GM18517 (cell line): ENCODE measurements around the gene ST7.

Experiments
- ATAC-seq: cut with Tn5 transposase; IDR thresholded peaks from one replicate; pipeline ENCODE4 v1.9.1; 2021; ENCODE audit warnings: mild to moderate bottlenecking, moderate library complexity; ENCODE audit not compliant: unreplicated experiment

The ST7 gene

GRCh38 chr7:117143066-117143465 is 189.8 kb downstream of the ST7 start:
- no peak for ATAC-seq

DNA sequence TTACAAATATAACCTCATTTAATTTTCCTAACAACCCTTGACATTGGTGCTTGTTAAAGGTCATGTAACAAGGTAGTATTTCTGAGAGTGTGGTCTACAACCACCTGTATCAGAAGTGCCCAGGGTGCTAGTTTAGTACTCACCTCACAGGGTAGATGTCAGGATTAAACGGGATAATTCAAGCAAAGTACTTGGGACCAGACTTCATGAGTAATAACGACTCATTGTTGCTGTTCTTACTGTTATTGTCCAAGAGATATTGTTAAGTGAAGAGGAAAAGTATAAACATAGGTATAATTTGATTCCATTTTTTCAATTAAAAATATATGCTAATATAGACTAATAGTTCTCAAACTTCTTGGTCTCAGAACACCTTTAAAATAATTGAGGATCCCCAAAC is 190.3 kb downstream of the ST7 start:
- ATAC-seq, result no peak

DNA sequence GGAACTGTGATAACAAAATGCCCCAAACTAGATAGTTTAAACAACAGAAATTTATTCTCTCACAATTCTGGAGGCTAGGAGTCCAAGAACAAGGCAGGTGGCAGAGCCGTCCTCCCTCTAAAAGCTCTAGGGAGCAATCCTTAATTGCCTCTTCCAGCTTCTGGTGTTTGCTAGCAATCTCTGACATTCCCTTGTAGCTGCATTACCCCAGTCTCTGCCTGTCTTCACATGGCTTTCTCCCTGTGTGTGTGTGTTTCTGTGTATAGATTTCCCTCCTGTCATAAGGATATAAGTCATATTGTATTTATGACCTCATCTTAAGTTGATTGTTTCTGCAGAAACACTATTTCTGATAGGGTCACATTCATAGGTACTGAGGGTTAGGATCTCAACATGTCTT is 192.0 kb downstream of the ST7 start:
- ATAC-seq, result no peak

DNA sequence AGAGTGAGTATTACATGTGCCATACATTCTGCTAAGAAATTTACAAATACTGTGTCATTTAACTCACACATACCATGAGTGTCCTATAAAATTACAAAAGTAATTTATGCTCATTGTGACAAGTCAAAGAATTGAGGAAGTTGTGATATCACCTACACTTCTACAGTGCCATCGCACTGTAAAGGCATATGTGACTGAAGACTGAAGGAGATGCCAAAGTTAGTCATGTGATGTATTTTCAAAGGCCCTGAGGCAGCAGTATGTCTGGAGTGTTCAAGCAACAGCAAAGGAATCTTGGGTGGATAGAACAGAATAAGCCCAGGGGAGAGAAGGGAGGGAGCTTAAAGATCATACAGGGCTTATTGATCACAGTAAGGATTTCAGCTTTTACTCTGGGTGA is 192.8 kb downstream of the ST7 start:
- no peak for ATAC-seq

DNA sequence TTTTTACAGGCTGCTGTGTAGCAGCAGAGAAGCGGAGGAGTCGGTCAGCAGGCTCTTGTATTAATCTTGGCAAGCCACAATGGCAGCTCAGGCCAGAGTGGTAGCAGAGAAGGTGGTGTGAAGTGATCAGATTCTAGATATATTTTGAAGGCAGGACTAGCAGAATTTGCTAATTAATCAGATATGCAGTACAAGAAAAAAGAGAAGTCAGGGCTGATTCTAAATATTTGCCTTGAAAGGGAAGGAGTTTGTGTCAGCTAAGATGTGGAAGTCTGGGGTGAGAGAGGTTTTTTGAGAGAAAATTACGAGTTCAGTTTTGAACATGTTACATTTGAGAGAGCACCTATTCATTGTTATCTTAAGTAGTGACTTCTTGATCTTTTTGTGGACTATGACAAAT is 193.2 kb downstream of the ST7 start:
- no peak for ATAC-seq

- no peak for ATAC-seq
Measured at GRCh38 chr7:117148971-117149370, 195.7 kb downstream of the ST7 start.

GRCh38 chr7:117149692-117150091 is 196.4 kb downstream of the ST7 start:
- no peak for ATAC-seq

GRCh38 chr7:117152213-117153007 is 199.1 kb downstream of the ST7 start:
- ATAC-seq, result no peak

DNA sequence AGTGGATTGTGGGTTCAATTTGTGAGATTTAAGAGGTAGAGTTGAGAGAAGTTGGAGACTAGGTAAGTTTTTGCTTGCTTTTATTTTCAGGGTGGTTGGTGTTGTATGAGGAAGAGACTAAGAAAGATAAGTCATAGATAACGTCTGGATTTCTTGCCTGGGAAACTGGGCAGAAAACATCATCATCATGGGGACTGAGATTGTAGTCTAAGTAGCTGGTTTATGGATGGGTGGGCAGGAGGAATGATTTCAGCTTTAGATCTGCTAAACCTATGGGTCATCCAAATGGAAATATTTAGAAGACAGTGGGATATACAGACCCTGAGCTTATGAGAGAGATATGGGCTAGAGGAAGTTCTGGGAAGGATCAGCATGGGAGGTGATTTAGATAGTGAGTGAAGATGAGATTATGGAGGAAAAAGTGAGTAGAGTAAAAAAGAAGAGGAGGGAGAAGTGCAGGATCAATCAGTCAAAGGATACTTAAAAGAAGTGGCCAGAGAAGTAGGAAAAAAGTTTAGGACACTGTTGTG is 199.8 kb downstream of the ST7 start:
- no peak for ATAC-seq

DNA sequence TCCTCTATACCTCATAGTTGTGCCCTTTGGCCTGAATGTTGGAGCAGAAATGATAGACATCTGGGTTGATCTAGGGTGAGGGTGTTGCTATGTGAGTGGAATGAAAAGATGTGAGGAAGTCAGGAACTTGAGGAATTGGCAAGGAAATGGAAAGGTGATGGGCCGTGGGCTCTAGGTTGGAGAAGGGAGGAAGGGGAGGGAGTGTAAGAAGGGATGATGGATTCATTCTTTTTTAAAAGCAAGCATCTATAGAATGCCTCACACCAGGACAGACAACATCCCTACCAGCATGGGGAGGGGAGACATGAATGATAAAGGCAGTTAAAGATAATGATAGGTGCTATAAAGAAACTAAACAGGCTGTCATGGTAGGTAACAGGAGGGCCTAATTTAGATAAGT is 201.4 kb downstream of the ST7 start:
- no peak for ATAC-seq

GRCh38 chr7:117155694-117156093 is 202.4 kb downstream of the ST7 start:
- ATAC-seq, result no peak

DNA sequence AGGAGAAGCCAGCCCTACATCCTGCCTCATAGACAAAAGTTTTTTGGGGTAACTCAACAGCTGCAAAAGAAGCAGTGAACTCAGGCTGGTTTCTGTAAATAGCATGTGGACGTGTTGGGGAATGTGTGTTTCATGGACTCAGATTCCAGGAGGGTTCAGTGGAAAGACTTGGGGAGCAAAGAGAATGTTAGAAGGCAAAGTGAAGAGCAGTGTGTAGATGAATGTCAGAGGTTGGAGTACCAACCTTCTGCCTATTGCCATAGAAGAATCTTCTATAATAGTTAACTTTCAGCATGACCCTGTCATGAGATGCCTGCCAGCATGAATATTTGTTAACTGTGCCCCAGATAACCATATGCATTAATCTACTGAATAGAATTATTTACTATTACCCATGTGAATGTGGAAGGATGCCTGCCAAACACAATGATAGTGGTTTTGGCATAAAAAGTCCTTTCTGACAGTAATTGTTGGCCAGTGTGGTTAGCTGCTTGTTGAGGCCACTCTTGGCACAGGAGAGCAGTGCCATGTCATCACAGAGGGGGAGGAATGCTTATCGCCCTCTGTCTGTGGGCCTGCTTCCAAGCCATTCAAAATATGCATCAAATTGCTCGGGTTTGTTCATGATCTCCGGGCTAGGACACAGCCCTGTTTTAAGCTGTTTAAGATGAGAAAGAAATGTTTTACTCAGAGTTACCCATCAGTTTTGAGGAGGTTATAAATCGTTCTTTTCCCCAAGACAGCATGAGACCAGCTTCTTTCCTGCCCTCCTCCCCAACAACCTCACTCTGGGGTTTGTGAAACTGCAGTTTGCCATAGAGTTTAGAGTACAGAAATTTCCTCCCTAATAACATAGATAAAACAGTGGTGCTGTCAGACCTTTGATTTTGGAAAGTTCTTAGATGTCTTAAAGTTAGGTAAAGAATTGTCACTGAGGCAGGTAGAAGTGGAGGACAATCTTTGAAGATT is 204.2 kb downstream of the ST7 start:
- ATAC-seq, result no peak

DNA sequence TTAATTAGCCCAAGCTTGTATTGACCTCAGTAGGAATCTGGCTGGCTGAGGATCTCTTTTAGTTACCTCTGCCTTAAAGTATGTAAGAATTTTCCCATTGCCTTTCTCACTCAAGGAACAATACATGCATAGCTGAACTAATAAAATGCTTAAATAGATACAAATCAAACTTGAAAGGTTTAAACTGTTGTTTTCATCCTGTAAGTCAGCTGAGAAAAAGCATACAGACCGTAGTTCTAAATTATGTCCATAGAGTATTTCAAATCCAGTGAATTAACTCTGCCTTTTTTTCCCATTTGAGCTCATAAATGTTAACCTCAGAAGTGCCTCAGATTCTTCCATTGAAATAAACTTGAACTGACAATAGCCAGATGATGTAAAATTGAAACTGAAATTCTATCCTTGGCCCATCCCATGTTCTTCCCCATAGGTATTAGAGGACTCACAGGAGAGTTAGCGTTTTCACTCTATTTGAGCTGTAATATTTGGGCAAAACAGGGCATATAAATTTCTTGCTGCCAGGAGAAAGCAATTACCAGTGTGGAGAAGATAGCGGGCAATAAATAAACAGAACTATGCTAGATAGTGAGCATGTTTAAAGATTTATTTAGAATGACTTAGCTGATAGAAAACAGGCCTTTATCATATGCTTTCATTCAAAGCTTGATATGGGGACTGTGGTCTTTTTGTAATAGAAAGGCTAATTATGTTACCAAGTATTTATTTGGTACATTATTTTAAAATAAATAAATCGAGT is 205.8 kb downstream of the ST7 start:
- no peak for ATAC-seq

DNA sequence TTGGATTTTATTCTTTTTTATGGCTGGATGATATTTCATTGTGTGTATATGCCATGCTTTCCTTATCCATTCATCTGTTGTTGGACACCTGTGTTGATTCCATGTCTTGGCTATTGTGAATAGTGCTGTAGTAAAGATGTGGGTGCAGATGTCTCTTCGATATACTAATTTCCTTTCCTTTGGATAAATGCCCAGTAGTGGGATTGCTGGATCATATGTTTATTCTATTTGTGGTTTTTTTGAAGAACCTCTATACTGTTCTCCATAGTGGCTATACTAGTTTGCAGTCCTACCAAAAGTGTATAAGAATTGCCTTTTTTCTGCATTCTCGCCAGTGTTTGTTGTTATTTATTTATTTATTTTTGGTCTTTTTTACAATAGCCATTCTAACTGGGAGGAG is 209.8 kb downstream of the ST7 start:
- no peak for ATAC-seq

DNA sequence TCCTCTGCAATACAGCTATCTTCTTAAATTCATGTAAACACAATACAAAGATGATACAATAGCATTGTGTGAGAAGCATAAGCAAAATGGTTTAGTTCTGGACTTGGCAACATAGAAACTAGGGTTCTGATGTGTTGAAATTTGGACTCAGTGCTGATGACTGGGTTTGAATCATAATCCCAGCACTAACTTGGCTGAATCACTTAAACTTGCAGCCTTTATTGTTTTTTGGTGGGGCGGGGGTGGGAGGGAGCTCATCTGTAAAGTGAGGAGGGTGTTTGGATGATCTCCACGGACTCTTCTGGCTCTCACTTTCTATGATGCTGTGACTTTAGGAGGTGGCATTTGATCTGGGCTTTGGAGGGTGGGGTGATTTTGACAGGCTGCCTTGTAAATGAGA is 211.3 kb downstream of the ST7 start:
- ATAC-seq, result no peak

DNA sequence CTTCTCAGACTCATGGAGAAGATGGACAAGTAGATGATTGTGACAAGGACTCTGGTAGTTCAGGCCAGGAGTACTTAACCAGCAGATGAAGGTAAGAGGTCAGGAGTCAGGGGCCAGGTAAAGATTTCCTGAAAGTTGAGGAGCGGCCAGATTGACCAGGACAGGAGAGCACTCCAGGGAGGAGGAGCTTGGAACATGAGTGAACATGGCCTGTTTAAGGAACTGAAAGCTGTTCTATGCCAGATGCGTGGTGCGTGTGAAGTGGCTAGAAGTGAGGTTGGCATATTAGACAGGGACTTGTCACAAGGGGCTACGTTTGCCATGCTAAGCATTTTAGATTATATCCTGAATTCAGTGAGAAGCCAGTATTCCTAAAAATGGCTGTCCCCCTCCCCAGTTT is 212.4 kb downstream of the ST7 start:
- ATAC-seq, result no peak

- no peak for ATAC-seq
Measured at GRCh38 chr7:117169907-117170306, 216.6 kb downstream of the ST7 start.

DNA sequence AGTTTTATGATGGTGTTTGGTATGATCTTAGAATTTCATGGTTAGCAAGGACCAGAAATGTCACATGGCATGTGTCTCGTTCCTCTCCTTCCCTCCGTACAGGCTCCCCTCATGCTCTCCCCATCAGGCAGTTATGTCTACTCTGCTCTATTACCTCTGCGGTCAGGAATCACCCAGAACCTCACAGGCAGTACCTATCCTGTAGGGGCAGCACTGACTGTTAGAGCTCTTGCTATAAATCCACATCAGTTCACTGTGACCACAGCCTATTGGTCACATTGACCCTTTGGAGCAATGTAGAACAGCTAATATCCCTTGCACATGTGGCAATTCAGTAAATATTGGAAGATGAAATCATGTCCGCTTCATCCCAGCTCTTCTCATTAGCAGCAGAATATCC is 217.8 kb downstream of the ST7 start:
- ATAC-seq, result no peak

GRCh38 chr7:117172283-117172682 is 219.0 kb downstream of the ST7 start:
- ATAC-seq, result no peak

DNA sequence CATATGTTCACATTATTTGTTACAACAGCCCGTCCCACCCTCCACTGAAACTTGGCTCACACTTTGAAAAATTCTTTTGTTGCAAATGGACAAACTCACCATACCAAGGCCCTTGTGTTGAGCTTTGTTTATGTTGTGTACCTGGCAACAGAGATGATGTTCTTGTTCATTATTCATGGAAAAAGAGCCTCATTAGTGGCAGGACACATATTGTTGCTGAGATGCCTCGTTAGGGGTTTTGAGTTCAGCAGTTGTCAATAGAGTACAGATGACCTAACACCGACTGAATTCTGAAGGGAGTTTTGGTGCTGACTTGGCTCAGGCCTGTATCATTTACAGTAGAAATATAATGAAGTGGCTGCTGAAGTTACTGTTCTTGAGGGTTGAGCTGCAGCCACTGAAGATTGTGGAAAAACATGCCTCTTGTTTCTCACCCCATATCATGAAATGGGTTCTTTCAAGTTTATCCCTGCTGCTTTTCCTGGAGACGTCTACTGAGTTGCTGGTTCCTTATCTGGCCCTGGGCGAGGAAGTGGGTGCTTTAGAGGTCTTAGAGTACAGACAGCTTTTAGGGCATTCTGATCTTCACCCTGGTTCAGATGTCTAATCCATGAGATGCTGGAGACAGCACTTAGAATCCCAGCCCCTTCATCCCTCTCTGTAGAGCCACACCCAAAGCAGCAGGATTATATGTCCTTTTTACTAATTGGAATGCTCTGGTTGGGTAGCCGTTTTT is 219.9 kb downstream of the ST7 start:
- ATAC-seq, result no peak
